ENCODE measurements around the gene ARAP2.

DNA sequence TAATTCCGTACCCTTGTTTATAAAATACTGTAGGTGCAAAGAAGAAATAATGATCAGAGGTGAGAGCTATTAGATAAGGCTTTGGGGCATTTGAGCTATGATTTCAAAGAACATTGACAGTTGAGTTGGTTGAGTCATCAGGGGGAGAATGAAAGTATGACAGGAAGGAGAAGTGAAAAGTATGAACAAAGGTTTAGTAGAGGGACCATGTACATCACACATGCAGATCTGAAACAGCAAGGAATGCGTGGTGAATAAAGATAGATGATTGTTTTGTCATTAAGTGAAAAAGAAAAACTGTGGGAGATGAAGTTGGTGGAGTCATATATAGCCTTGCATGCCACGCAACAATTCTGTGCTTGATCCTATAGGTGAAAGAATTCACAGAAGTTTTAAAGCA lies 163.1 kb downstream of the ARAP2 start:
- TF ChIP-seq, protein P1, sequence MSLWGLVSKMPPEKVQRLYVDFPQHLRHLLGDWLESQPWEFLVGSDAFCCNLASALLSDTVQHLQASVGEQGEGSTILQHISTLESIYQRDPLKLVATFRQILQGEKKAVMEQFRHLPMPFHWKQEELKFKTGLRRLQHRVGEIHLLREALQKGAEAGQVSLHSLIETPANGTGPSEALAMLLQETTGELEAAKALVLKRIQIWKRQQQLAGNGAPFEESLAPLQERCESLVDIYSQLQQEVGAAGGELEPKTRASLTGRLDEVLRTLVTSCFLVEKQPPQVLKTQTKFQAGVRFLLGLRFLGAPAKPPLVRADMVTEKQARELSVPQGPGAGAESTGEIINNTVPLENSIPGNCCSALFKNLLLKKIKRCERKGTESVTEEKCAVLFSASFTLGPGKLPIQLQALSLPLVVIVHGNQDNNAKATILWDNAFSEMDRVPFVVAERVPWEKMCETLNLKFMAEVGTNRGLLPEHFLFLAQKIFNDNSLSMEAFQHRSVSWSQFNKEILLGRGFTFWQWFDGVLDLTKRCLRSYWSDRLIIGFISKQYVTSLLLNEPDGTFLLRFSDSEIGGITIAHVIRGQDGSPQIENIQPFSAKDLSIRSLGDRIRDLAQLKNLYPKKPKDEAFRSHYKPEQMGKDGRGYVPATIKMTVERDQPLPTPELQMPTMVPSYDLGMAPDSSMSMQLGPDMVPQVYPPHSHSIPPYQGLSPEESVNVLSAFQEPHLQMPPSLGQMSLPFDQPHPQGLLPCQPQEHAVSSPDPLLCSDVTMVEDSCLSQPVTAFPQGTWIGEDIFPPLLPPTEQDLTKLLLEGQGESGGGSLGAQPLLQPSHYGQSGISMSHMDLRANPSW (CRISPR knock-in tag; IDR thresholded peaks at IDR 0.05; ENCODE audit: borderline replicate concordance), result no peak
- TF ChIP-seq ZNF850 (CRISPR knock-in tag; conservative IDR thresholded peaks at IDR 0.05), result no peak
- no peak for TF ChIP-seq MYC (CRISPR knock-in tag; IDR thresholded peaks at IDR 0.05; ENCODE audit: borderline replicate concordance)
